ENCODE data around the gene B4GAT1.

DNA sequence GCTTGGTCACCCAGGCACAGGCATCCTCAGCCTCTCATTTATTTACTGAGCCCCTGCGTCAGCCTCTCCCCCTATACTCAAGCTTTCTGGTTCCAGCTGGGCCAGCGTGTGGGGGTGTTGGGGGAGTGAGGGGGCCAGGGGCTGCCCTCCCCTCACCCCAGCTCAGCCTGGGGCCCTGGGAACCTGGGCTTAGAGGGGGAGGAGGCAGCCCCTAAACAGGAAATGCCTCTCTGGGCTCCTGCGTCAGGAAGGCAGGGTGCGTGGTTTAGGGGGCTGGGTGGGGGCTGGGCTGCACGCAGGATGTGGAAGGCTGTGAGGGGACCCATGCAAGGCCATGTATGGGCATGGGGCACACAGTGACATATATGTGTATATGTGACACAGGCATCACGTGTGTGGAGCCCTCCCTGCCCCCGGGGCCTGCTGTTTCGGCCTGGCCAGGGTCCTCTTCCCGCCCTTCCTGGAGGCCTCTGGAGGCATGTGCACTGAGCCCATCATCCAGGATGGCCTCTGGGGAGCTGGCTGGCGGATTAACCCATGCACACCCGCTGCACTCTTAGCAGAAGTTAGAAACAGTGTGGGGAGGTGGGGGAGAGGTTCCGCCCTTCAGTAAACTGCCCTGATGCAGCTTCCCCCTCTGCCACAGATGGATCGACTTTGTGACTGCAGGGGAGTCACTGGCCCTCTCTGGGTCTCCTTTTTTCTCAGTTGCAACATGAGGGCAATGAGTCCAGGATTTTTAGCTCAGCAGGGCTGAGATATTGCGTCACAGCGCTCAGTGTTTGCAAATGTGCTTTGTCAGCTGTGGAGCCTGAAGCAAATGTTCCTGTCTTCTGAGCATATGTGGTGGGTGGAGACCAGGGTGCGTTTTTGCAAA is 29.5 kb downstream of the B4GAT1 start:
- TF ChIP-seq, protein P1, sequence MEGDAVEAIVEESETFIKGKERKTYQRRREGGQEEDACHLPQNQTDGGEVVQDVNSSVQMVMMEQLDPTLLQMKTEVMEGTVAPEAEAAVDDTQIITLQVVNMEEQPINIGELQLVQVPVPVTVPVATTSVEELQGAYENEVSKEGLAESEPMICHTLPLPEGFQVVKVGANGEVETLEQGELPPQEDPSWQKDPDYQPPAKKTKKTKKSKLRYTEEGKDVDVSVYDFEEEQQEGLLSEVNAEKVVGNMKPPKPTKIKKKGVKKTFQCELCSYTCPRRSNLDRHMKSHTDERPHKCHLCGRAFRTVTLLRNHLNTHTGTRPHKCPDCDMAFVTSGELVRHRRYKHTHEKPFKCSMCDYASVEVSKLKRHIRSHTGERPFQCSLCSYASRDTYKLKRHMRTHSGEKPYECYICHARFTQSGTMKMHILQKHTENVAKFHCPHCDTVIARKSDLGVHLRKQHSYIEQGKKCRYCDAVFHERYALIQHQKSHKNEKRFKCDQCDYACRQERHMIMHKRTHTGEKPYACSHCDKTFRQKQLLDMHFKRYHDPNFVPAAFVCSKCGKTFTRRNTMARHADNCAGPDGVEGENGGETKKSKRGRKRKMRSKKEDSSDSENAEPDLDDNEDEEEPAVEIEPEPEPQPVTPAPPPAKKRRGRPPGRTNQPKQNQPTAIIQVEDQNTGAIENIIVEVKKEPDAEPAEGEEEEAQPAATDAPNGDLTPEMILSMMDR (IDR thresholded peaks at IDR 0.05), result no peak
- TF ChIP-seq POLR2A (IDR thresholded peaks at IDR 0.05), result no peak

Data from upper lobe of left lung (tissue), 4 donors.